AML-193 (cell line): ENCODE results near the gene ACSS1.
A peak's percentile ranks its signal among the peaks of the same experiment; 100 is the strongest.

ENCODE experiments used
- DNase-seq, 2 experiments: peaks; one replicate each; lab custom pipeline; 2025; lab: John Stamatoyannopoulos, UW

ACSS1 gene

DNA sequence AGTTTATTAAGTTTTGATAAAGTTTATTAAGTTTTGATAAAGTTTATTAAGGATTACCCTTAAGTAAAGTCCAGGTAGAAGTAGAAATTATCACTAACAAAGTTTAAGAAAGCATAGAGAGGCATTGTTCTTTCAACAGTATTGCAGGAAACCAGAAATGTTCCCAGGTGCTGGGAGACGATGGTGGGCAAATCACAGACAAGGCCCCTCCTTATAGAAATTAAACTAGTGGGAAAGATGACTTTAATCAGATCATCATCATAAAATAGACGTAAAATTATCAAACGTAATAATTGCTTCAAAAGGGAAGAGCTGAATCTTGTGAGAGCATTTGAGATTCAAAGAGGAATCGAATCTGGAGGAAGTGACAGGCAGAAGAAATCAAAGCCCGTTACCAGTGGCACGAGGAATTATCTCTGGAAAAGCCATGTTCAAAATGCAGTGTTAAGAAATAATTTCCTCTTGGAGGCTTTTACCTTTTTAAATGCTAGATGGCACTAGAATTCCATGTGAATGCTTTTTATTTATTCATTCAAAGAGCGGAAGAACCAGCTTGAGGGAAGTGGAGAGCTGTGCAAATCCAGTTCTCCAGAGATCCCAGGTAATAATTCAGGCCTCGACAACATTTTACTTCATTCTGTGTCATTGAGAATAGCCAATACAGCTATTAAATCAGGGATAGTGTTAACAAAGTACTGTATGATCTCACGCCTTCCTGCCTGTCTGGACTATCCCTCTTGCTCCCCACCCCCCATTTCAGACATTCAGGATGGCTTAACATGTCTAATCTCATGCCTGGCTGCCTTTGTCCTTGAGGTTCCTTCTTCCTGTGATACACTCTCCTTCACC is 64.4 kb downstream of the ACSS1 start:
- peak in 1 of 2 experiments; percentile 22 for DNase-seq

GRCh38 chr20:24992487-24993205 is 65.3 kb downstream of the ACSS1 start, which contains the start of gene APMAP:
Gene APMAP (minus strand): TSS chr20:24992751. CDS start chr20:24992688, 63 bp downstream.
- peak; percentile 88 to 90 for DNase-seq

GRCh38 chr20:24991897-24992486 is 65.9 kb downstream of the ACSS1 start:
- no peak for DNase-seq

GRCh38 chr20:24990810-24991252 is 67.1 kb downstream of the ACSS1 start:
- DNase-seq, result no peak

DNA sequence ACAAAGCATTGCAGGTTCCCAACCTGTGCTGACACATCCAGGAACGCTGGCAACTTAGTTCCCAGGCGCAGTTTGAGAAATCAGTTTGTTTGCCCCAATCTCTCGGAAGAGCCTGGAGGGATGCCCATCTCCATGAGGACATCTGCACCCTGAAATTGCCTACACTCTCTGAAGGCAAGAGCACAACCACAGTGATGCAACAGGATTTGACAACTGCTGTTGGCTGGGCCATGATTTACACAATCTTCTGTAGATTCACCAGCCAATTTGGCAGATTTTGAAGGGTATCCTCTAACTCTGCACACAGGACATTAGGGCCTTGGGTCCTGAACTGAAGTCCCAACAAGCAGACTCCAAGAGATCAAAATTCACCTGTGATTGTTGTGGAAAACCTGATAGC is 68.8 kb downstream of the ACSS1 start:
- peak; percentile 70 to 71 for DNase-seq

- DNase-seq, result no peak
Observed at GRCh38 chr20:24987873-24988835, 69.8 kb downstream of the ACSS1 start.

DNA sequence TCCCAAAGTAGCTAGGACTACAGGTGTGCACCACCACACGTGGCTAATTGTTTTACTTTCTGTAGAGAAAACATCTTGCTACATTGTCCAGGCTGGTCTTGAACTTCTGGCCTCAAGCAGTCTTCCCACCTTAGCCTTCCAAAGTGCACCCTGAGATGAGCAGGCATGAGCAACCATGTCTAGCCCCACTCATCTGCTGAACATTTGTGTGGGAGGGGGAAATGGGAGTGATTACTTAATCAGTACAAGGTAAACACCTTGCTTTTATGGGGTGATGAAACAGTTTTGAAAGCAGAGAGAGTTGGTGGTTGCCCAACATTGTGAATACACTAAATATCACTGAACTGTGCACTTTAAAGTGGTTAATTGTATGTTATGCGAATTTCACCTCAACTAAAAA is 70.7 kb downstream of the ACSS1 start:
- DNase-seq, result peak; percentile 5 to 12

DNA sequence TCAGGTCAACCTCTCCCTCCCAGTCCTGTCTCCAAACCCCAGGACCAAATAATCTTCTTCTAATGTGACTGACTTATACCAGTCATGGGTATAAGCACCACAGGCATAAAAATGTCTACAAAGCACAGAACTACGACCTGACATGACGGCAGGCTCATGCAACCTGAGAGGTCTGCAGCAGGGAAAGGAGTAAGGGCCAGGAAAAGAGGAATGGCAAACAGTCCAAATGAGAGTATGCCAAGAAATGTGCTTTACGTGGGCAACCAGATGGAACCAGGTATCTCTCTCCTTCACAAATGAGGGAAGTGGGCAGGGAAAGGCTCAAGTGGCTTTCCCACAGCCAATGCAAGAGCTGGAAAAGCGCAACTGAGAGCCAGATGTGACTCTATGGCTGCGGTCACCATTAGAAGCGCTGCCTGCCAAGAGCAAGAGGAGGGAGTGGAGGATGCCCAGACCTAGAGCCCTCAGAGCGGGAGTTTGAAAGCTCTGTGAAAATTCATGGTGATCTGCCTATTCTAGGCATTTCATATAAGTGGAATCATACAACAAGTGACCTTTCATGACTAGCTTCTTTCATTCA is 71.4 kb downstream of the ACSS1 start:
- DNase-seq, result no peak

DNA sequence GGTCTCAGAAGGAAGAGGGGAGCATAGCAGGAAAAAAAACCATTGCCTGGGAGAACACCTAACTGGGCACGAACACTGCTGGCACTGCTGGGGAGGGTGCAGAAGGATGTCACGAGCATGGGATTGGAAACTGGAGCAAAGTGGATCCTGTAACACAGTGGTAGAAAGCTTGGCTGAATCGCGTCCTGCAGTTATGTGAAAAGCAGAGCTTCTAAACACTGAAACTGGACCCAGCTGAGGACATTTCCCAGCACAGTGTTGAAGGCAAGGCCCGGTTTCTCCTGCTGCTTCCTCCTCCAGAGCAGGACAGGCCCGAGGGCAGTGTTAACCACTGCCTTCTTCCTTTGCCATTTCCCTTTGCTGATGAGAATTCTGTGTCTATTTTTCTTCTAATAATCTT is 72.1 kb downstream of the ACSS1 start:
- no peak for DNase-seq

DNA sequence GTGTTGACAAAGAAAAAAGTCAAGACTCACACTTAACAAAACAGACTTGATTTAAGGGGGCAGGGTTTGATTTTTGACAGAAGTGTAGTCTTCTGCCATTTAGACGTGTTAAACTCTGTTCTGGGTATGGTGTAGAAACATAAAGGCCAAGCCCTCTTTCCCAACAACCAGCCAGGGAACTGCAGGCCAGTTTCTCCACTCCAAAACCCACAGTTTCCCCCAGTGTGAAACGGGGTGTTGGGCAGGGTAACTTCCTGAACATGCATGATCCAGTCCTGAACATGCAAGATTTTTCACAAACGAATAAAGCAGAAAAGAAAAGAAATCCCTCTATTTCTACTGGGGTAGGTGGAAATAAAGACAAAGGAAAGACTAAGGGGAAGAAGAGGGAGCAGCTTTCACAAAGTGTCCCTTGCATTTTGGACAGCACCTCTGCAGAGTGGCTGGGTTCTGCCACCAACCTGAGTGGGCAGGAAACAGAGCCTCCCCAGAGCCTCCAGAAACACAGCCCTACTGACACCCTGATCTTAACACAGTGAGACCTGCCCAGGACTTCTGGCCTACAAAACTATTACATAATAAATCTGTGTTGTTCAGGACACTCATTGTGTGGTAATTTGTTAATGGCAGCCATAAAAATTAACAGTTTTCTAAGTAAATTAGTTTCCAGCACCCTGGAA is 72.8 kb downstream of the ACSS1 start:
- DNase-seq, result peak; percentile 65 to 86

DNA sequence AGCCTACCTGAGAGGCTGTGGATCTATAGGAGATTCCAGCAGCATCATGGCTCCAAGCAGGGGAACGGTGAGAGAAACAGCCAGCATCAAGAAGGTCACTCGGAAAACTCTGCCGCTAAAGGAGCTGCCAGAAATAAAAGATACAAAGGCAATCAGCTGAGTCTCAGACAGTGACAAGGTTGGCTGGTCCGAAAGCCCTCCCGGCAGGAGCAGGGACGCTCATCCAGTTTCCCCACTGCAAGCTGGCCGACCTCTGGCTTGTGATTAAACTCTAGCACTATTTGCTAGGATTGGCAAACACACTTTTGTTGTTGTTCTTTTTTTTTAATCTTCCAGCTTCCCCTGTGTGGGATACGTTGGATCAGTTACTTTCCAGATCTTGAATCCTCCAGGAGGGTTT is 74.0 kb downstream of the ACSS1 start:
- DNase-seq, result no peak

DNA sequence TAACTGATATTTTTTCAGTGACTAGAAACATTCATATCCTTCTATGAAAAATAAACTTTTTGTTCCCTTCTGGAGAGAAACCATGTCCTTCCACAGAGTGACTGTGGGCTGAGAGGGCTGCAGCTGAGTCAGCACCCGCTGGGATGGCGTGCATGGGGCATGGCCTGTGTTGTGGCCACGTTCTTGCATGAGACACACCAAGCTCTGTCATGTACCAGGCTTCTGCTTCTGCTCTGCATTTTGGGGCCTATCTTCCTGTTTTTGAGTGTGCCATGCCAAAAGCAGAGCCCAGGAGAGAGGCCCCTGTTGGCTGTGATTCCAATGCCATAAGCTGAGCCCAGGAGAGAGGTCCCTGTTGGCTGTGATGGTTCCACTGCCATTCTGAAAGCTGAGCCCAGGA is 76.1 kb downstream of the ACSS1 start:
- DNase-seq, result no peak

DNA sequence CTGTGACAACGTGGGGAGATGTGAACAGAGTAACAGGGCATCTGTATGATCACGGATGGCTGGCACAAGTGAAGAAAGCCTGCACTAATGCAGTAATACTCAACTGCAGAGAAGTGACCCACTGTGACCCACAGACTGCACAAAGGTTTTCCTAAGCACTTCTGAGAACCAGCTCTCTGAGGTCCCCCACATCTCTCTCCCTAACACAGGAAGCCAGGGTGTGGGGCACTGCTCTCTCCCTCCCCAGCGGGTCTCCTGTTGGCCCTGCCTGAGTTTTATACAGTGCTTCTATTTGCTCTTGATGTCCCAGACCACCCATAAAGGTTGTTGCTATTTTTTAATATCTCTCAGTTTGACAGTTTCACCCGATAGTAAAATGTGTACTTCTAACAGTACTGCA is 76.7 kb downstream of the ACSS1 start:
- no peak for DNase-seq

DNA sequence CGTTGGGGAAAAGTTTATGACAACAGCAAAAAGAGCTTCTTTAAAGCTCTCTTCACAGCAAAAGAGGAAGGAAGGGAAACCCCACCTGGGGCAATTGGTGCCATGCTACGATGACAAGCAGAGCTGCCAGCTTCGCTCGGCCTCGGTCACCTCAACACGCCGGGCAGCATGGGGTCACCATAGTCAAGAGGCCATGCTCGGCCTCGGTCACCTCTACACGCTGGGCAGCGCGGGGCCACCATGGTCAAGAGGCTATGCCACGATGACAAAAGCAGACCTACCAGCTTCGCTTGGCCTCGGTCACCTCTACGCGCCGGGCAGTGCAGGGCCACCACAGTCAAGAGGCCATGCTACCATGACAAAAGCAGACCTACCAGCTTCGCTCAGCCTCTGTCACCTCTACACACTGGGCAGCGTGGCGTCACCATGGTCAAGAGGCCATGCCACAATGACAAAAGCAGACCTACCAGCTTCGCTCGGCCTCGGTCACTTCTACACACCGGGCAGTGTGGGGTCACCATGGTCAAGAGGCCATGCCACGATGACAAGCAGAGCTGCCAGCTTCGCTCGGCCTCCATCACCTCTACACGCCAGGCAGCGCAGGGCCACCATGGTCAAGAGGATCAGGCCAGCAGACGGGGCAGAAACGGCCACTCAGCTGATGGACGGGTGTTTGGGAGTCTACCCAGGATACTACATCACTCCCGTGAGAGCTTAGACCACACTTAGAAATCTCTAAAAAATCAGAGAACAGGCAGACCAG is 77.5 kb downstream of the ACSS1 start:
- DNase-seq, result no peak

DNA sequence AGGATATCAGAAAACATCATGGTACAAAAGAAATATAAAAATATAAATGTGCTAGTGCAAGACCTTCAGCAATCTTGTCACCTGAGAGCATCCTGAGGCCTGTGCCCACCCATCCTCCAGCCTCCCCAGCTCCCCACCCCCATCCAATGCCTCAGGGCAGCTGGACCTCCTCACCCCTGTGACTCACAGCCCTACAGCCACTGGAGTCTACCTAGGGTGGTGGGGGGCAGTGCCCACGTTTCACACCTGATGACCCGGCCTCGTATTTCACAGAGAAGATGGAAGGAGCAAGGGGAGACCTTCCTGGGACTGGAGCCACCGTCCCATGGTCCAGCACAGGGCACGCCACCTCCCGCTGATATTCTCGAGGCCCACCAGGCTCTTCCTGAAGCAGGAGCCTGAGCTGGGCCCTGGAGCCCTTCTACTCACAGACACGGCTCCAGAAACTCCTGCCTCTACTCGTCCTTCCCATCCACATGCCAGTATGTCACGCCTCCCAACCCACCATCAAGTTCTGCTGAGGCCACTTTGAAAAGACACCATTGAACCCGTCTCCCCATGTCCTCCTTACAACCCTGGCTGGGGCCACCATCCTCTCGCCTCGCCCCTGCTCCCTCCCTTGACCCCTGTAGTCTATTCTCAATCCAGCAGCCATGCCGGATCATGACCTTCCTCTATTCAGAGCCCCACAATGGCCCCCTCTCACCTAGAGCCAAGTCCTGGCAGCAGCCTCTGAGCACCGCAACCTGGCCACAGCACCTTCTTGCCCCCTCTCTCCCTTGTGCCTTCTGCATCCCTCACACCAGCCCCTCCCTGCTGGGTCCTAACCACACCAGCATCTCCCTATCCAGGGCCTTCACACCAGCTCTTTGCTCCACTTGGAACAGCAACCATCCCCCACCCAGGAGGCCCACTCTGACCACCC is 78.6 kb downstream of the ACSS1 start:
- DNase-seq, result no peak

DNA sequence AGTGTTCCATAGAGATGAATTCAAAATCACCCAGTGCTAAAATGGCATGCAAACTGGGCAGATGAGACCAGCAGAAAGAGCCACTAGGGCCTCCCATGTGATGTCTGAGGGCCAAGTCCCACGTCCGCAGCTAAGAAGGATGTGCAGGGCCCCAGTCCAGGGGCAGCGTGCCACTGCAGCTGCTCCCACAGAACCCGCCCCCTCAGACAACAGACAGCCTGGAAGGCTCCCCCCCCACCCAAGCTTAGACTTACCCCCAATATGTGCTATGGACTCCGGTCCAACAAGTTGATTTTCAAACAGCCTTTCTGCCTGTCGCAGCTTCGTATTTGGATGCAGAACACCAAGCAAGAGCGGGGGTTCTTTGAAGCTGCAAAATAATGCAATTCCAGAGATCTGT is 79.4 kb downstream of the ACSS1 start:
- DNase-seq, result no peak

GRCh38 chr20:24977797-24978196 is 80.1 kb downstream of the ACSS1 start:
- no peak for DNase-seq

GRCh38 chr20:24977336-24977735 is 80.6 kb downstream of the ACSS1 start:
- no peak for DNase-seq

- no peak for DNase-seq
Observed at GRCh38 chr20:24972341-24972740, 85.6 kb downstream of the ACSS1 start.
